HG03521 (cell line): ENCODE data around the gene HTRA3.

Source experiments
- ATAC-seq: cut with Tn5 transposase; IDR thresholded peaks from one replicate; pipeline ENCODE4 v1.9.1; 2021; ENCODE audit warnings: mild to moderate bottlenecking, moderate library complexity; ENCODE audit not compliant: unreplicated experiment

Gene HTRA3

DNA sequence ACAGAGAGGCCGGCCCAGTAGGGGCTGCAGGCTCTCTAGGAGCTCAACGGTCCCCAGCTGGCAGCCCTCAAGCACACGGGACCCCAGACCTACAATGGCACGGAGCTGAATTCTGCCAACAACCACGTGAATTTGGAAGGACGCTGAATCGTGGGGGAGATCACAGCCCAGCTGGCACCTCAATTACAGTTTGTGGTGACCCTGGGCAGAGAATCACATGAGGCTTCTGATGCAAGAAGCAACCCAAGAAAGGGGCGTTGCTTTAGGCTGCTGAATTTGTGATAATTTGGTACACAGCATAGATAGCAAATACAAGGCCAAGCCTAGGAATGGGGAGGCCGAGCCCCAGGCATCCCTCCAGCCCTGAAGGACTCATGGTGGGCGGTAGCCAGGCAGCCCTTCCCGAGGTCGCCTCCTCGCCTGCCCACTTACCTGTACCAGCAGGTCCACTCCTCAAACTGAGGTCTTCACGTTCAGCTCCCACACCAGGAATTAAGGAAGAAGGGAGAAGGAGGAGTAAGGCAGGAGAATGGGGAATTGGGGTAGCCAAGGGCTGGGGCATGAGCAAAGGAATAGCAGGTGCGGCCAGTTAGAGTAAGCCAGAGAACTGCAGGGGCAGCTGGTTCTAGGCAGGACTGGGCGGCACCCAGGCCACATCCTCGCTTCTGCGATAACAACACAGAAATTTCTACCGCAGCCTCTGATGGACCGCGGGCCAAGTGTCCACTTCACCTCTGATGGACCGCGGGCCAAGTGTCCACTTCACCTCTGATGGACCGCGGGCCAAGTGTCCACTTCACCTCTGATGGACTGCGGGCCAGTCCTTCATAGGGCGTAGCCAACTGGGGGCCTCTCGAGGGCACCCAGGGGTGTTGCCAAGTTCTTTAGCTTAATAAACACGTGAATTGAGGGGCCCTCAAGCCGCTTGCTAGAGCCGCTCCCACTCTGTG is 23.4 kb upstream of the HTRA3 start:
- no peak for ATAC-seq

DNA sequence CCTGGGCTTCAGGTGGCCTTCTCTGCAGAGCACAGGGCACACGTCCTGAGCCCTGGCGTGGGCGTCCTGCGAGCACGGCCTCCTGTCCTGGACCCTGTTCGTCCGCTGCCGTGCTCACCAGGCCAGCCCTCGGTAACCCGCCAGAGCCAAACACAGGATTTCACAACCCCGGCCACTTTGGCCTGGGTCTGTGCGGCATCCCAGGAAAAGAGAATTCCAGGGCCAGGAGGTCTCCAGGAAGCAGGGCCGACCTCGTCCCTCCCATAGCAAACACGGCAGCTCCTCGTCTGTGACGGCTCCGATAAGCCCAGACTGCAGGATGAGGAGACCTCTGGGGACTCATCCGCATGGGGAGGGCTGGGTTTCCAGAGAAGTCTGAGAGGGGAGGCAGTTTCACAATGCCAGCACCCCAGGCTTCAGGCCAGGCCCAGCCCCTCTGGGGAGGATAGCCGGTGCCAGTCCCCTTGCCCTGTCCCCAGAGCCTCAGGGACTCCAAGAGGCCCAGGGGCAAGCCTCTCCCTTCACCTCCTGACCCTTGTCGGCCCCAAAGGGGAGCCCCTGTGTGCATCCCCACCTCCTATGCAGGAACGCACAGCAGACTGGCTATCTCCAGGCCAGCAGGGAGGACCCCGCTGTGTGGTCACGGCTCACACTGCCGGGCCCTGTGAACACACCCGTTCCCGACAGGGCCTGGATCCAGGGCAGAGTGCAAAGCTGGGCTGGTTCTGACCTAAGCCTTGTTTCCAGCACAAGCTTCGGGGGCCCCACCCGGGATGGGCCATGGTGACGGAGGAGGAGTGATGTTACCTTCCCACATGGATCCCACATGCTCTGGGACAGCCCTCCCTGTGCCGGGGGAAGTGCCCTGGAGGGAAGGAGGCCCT is 22.3 kb upstream of the HTRA3 start:
- no peak for ATAC-seq

DNA sequence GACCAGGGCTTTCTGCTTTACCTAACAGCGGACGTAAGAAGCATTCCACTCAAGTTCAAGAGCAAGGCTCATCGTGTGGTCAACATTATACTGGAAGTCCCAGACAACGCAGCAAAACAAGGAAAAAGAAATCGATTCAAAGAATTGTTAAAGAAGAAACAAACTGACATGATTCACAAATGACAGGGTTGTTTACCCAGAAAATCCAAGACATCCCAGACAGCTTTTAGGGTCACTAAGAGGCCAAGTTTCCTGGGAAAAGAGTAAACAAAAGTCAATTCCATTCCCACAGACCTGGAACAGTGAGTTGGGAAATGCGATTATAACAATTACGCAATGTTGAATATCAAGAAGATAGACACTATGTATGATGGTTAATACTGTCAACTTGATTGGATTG is 21.5 kb upstream of the HTRA3 start:
- ATAC-seq = no peak

DNA sequence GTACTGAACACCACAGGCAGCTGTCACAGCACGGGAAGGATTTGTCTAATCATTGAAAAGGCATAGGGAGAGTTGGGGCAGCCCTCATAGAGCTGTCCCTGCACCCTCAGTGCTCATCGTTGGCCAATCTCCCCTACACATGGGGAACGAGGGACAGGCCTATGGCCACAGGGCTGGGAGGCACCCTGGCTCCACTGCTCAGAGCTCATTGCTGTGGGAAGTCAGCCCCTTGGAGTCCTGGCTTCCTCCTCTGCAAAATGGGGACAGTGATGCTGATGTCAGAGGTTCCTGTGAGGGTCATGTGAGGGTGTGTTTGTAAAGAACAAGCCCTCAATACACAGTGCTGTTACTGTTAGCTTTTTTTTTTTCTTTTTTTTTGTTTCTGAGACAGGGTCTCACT is 19.3 kb upstream of the HTRA3 start:
- ATAC-seq = no peak

DNA sequence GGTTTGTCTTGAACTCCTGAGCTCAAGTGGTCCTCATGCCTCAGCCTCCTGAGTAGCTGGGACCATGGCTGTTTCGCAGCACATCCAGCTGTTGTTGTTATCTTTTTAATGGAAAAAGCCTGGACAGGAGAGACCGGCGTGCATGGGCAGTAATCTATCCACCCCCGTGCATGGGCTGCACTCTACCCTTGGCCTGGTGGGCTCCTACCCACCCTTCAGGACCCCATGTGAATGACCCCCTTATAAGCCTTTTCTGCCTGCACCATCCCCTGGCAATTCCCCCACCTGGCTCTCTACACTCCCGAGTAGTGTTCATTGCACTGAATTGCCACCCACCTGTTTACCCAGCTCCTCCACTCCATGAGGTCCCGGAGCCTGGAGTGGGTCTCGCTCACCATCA is 18.9 kb upstream of the HTRA3 start:
- ATAC-seq = no peak

DNA sequence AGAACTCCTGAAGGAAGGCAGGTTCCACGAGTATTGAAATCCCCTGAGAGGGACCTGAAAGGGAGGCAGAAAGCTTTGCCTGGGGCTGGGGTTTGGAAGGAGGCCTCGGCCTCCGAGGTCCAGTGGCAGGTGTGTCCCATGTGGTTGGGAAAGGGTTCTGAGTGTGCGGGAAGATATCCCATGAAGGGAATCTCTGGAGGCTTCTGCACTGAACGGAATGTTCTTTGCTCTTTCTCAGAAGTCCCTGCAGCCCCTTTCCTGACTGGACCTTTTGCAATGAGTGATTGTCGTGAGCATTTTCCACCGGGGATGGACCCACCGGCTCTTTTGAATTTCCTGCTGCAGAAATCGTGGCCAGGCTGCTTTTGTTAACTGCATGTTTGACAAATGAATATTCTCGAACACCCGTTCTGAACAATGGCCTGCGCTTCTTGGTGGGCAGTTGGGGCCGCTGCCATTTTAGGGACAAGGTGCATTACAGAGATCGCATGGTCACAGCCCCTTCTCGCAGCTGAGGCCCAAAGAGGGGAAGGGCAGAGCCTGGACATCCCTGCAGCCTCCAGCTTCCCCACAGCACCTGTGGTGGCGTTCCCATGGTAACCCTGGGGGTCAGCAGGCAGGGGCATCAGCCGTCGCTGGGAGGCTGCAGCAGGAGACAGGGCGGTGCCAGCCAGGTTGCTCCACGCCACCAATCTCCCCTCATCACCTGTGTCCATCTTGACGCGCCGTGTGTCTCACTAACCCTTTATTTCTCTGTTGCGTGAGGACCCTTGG is 18.3 kb upstream of the HTRA3 start:
- ATAC-seq = no peak

DNA sequence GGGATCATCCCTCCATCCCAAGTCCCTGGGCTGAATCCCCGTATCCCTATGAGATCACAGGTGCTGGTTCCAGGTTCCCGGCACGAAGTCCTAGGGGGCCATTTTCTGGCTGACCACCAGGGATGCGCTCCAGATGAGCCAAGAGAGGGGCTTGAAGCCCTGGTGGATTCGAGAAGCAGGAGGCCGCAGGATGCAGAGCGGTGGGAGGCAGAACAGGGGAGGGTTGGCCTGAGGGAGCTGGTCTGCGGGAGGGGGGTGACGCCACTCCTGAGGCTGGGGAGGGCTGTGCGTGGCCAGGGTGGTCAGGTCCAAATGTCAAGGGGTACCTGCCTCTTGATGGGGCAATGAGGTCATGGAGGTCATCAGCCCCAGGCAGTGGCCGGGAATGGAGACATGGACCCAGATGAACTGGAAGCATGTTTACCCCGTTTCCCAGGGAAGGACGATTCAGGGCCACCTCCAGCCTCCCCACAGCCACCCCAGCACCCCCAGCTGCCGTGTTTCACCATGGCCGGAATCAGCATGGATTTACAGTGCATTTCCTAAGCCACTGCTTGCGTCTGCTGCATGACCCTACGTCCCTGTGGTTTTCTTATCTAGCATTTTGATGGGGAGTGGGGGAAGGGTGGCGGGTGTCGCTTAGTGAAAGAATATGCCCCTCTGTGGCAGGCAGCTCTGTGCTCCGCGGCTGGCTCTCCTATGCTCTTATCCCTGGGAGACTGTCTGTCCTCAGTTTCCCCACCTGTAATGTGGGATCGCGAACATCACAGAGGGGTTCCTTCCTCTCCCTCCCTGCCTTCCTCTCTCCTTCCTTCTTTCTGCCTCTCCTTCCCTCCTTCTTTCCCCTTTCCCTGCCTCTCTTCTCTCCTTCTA is 17.0 kb upstream of the HTRA3 start:
- ATAC-seq = no peak

DNA sequence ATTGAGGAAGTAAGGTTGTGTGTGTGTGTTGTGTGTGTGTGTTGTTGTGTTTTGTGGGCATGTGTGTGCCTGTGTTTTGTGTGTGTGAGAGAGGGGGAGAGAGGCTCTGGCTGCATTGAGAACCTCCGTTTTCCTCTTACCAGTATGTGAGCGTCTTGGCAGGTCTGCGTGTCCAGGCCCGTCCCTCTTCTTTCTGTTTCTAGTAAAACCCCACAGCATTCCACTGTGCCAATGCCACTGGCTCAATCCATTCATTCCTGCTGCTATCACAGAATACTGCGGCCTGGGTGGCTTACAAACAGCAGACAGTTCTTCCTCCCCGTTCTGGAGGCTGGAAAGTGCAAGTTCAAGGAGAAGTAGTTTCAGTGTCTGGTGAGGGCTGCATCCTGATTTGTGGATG is 15.5 kb upstream of the HTRA3 start:
- no peak for ATAC-seq

DNA sequence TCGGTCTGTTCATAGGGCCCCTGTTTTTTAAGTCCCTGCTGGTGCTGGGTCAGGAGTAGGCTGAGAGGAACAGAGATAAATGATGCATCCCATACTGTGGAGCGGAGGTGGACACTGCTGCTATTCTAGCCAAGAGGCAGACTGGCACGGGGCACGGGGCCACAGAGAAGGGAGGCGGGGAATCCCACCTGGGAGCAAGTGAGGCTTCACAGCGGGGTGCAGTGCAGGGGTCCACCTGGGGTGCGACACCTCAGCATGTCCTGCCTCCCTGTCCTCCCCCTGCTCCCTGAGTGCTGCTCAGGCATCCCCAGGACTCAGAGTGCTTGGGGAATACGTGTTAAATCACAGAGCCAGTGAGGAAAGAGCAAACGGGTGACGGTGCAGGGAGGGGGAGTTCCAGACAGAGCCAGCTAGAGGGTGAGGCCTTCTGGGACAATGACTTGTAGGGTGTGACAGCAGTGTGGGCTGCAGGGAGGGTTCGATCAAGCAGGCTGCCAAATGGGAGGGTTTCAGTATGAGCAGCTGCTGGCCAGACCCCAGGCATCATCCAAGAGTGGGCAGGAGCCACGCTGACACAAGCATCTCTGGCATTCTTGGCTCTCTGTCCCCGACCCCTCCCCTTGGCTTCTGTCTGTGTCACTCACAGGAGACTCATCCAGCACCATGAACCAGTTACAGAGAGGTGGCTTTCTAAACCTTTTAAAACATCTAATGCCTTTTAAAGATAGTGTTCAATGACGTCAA is 13.7 kb upstream of the HTRA3 start:
- ATAC-seq = no peak

DNA sequence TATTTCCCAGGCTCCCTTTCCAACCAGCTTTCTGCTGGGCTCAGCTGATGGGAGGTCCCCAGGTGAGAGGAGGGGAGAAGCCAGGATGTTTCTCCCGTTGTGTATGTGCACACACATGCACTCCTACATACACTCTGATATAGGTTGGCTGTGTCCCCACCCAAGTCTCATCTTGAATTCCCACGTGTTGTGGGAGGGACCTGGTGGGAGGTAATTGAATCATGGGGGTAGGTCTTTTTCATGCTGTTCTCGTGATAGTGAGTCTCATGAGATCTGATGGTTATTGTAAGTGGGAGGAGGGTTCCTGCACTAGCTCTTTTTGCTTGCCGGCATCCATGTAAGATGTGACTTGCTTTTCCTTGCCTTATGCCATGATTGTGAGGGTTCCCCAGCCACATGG is 11.7 kb upstream of the HTRA3 start:
- no peak for ATAC-seq

DNA sequence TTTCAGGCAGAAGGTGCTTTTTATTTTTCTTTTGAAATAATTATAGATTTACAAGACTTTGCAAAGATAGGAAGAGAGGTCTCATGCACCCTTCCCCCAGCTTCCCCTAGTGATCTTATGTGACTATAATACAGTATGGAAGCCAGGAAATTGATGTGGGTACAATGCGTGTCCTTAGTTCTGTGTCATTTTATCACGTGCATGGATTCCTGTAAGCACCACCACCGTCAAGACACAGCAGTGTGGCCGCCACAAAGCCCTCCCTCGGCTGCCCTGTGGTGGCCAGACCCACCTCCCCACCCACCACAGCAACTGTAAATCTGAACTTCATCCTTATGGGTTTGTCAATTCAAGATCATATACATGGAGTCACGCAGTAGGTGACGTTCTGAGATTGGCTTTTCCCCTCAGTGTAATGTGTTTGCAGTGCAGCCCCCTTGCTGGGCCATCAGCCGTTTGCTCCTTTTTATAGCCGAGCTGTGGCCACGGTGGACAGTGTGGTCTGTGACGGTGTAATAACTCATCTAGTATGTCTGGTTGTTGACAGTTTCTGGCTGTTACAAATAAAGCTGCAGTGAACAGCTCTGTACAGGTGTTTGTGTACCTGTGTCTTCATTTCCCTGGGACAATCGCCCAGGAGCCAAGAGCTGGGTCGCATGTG is 10.9 kb upstream of the HTRA3 start:
- no peak for ATAC-seq

DNA sequence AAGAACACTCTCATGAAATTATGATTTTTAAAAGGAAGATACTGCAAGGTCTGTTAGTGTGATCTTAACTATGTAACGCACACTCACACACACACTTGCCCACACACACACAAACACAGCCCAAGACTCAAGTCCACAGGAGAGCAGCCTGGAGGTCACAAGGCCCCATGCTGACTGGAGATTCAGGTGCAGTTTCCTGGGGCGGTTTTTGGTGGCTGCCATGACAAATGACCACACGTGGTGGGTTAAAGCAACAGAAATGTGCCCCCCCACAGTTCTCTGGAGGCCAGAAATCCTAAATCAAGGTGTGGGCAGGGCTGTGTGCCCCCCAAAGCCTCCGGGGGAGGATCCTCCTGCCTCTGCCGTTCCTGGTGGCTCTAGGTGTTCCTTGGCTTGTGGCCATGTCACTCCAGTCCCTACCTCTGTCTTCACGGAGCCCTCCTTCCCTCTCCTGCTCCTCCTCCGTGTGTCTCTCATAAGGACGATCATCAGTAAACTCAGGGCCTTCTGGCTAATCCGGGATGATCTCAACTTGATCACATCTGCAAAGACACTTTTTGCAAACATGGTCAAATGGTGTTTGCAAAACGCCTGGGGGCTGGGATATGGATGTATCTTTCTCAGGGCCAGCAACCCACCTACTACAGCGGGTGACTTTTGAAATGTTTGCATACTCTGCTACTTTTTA is 9.7 kb upstream of the HTRA3 start:
- ATAC-seq = no peak

DNA sequence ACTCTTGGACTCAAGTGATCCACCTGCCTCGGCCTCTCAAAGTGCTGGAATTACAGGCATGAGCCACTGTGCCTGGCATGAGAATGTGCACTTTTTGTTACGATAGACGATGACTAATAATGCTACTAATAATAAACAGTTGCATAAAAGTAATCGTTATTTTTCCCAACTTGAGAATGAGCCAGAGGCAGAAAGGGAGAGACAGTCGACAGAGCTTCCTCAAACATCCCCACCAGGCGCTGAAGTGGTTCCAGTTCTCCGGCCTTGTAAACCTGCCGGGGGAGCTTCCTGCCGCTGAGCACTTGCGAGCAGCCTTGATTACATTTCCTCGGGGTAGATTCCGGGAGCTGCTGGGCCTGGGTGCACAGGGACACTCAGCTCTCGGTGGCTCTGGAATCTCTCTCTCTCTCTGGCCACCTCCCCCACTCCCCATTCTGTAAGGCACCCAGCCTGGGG is 8.9 kb upstream of the HTRA3 start:
- no peak for ATAC-seq

DNA sequence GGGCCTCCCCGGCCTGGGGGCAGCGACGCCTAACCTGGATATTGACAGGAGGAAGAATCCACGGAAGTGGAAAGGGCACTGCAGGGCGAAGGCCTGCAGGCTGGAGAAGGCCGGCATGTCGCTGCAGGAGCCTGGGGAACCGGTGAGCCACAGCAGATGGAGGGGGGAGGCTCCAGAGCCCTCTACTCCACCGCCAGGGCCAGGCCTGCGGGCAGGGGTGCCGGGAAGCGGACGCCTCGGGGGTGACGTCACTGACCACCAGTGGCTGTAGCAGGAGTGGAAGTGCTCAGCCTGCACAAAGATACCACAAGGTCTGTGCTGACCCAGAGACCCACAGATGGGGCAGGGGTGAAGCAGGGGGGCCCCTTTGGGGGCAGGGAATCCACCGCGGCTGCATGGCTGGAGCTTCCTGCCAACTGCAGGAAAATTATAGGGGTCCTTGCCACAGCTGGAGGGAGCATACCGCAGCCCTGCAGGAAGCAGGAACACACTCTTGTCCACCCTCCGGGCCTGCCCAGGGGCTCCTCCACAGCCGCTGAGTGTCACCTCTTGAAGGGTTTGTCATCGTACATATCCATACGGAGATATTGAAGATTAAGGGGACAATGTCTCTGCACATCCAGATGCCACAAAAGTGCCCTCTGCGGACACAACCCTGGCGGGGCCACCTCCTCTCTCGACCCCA is 7.6 kb upstream of the HTRA3 start:
- ATAC-seq = no peak

DNA sequence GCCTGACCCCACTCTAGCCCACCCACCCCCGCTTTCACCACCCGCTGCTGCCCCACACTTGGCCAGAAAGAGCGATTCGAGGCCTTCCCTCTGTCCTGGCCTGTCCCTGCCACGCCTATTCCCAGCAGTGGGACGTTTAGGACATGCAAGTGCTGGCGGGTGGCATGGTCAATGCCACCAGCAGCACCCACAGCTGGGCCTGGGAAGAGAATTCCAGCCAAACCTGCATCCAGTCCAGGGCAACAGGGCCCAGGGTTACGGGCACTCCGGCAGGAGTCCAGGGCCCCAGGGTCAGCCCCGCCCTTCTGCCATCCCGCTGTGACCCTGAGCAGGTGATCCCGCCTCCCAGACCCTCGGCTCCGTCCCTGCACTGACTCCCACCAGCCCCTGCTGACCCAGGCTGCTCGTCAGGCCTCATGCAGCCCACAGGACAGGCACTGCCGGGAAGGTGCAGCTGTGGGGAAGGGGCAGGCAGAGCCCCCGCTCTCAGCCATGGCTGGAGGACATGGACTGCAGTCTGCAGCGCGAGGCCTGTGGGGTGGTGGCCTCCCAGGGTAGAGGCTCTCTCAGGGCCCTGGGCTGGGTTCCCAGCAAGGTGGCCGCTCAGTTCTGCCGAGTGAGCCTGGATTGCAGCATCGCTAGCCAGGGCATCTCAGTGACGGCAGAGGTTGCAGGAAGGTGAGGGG is 6.8 kb upstream of the HTRA3 start:
- no peak for ATAC-seq

DNA sequence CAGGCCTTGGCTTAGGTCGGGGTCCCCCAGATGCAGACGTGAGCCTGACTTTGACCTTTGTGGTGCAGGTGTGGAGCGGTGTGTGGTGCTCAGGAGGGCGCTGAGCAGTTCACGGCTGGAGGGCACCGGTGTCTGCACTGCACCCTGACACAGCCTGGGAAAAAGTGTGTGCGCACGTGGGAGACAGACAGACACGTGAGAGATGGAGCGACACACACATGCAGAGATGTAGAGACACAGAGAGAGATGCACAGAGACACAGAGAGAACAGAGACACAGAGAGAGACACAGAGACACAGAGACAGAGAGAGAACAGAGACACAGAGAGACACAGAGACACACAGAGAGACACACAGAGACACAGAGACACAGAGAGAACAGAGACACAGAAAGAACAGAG is 6.2 kb upstream of the HTRA3 start:
- ATAC-seq = no peak

DNA sequence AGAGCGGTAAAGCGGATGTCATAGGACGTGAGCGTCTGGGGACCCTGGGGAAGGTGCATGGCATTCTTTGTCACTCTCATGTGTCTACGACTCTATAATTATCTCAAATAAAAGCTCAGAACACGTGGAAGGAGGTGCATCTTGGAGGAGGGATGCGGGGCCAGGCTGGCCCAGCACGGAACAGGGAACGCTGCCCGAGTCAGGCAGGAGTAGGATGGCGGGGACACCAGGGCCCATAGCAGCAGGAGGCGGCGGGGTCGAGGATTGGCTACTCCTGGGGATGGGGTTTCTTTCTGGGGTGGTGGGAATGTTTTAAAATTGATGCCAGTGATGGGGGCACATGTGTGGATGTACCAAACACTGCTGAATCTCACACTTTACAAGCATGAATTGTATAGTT is 5.4 kb upstream of the HTRA3 start:
- no peak for ATAC-seq
